B cell (primary cell): ENCODE measurements around the gene ODF4. TPM values are rescaled to one million over a fixed set of nuclear protein-coding genes. Genes with fewer than 3 reads are reported as not detected.

Experiments used
- ATAC-seq: fragments of 200-7000 bp; cut with Tn5 transposase; one replicate; pipeline ENCODE4 v1.10.0; 2021; ENCODE audit warnings: low read depth, mild to moderate bottlenecking, moderate number of reproducible peaks, moderate library complexity
- CTCF ChIA-PET: fragments of 350-600 bp; sonication (Branson Sonifier 250); formaldehyde crosslinking; loops from one replicate; lab custom pipeline; 2021; ENCODE audit warnings: antibody characterized with exemption, inconsistent platforms; lab: Charles Lee
- POLR2A ChIA-PET: fragments of 350-600 bp; sonication (Branson Sonifier 250); formaldehyde crosslinking; loops from one replicate; lab custom pipeline; 2021; ENCODE audit warnings: antibody characterized with exemption; lab: Charles Lee
- DNase-seq: peaks from one replicate; pipeline ENCODE4 v3.0.0; 2013
- H2AFZ ChIP-seq: 2 replicates; pipeline ENCODE4 v1.6.1; 2012; ENCODE audit warnings: mild to moderate bottlenecking, low read depth, low read length; ENCODE audit not compliant: insufficient read depth, poor library complexity, severe bottlenecking
- H3K27ac ChIP-seq, 2 donors: 1 replicate in 1 of 2; 2 replicates in 1 of 2; pipeline ENCODE4 v1.5.1; 2012 to 2013; ENCODE audit warnings: low read length in 2 of 2, mild to moderate bottlenecking in 2 of 2, moderate library complexity in 1 of 2
- H3K27me3 ChIP-seq, 4 experiments: fragments of 200-600 bp in 1 of 4; sonication (generic) in 1 of 4; replicated peaks in 1 of 4; 1 replicate in 2 of 4; 2 replicates in 2 of 4; pipeline versions ENCODE4 v1.6.1 to v1.7.0; 2013 to 2016; ENCODE audit warnings: low read length in 3 of 4, mild to moderate bottlenecking in 2 of 4, mixed read lengths in 1 of 4, moderate library complexity in 1 of 4; ENCODE audit not compliant: insufficient read depth in 4 of 4, control insufficient read depth in 3 of 4; ENCODE audit errors: control extremely low read depth in 1 of 4
- H3K36me3 ChIP-seq, 2 experiments: replicated peaks in 1 of 2; 1 replicate in 1 of 2; 2 replicates in 1 of 2; pipeline versions ENCODE4 v1.6.1 to v1.7.1; 2013; ENCODE audit warnings: low read length in 1 of 2; ENCODE audit not compliant: insufficient read depth in 2 of 2, control insufficient read depth in 1 of 2; ENCODE audit errors: control extremely low read depth in 1 of 2, extremely low read depth in 1 of 2
- H3K4me1 ChIP-seq, 2 donors: fragments of 200-600 bp in 1 of 2; sonication (generic) in 1 of 2; 1 replicate in 1 of 2; 2 replicates in 1 of 2; pipeline versions ENCODE4 v1.5.1 to v1.6.1; 2013 to 2017; ENCODE audit warnings: low read length in 2 of 2; ENCODE audit not compliant: control insufficient read depth in 2 of 2, insufficient read depth in 2 of 2
- H3K4me2 ChIP-seq: replicated peaks from 2 replicates; pipeline ENCODE3; 2012; ENCODE audit warnings: mild to moderate bottlenecking, low read depth, low read length; ENCODE audit not compliant: poor library complexity, severe bottlenecking
- H3K4me3 ChIP-seq, 5 experiments: fragments of 200-600 bp in 1 of 5; sonication (generic) in 1 of 5; 1 replicate in 3 of 5; 2 replicates in 2 of 5; pipeline versions ENCODE4 v1.5.1 to v1.7.0; 2011 to 2016; ENCODE audit warnings: low read length in 4 of 5, mild to moderate bottlenecking in 4 of 5, low read depth in 2 of 5, control low read depth in 1 of 5, moderate library complexity in 1 of 5; ENCODE audit not compliant: insufficient read depth in 1 of 5; ENCODE audit errors: control extremely low read depth in 1 of 5, extremely low read depth in 1 of 5
- H3K79me2 ChIP-seq: fragments of 200-600 bp; sonication (generic); one replicate; pipeline ENCODE4 v1.6.0; 2016; ENCODE audit warnings: low read length; ENCODE audit not compliant: control insufficient read depth, insufficient read depth
- H3K9ac ChIP-seq: fragments of 200-600 bp; sonication (generic); 2 replicates; pipeline ENCODE4 v1.6.1; 2017; ENCODE audit warnings: mild to moderate bottlenecking, low read length, moderate library complexity
- H3K9me3 ChIP-seq, 3 donors: one replicate each; pipeline versions ENCODE4 v1.6.1 to v1.7.1; 2013; ENCODE audit warnings: low read length in 2 of 3; ENCODE audit not compliant: control insufficient read depth in 2 of 3, insufficient read depth in 1 of 3; ENCODE audit errors: control extremely low read depth in 1 of 3
- H4K20me1 ChIP-seq: 2 replicates; pipeline ENCODE4 v1.6.0; 2012; ENCODE audit warnings: mild to moderate bottlenecking, low read length; ENCODE audit not compliant: insufficient read depth, control insufficient read depth, poor library complexity, severe bottlenecking
- H3K27ac Mint-ChIP-seq: one replicate; pipeline ENCODE4 v1.8.0; 2021; ENCODE audit warnings: mixed read lengths
- H3K27me3 Mint-ChIP-seq: one replicate; pipeline ENCODE4 v1.8.0; 2021; ENCODE audit warnings: mixed read lengths
- H3K4me1 Mint-ChIP-seq: one replicate; pipeline ENCODE4 v1.8.0; 2021; ENCODE audit warnings: mixed read lengths
- H3K4me3 Mint-ChIP-seq: one replicate; pipeline ENCODE4 v1.8.0; 2021; ENCODE audit warnings: mixed read lengths
- H3K9me3 Mint-ChIP-seq: one replicate; pipeline ENCODE4 v1.8.0; 2022; ENCODE audit warnings: mixed read lengths; ENCODE audit not compliant: insufficient read depth
- EZH2 ChIP-seq: IDR thresholded peaks from 2 replicates; pipeline ENCODE4 v1.6.1; 2012; ENCODE audit warnings: borderline replicate concordance, low read depth, mild to moderate bottlenecking, moderate library complexity, low read length; ENCODE audit not compliant: insufficient read depth, poor library complexity, severe bottlenecking
- WGBS: methylation state at CpG from one replicate; pipeline ENCODE4 v1.1.5; 2013; ENCODE audit warnings: missing lambda C conversion rate; ENCODE audit not compliant: insufficient coverage; 5-methylcytosine and 5-hydroxymethylcytosine counted together
- intact Hi-C: fragments of 100-400 bp; cut with micrococcal nuclease; formaldehyde crosslinking; loops from one replicate; pipeline ENCODE4 v1.10.0; 2022
- polyA plus RNA-seq: library from polyadenylated mRNA; depleted of rRNA; stranded (reverse); fragments of >200 nt; gene quantifications from 2 replicates; pipeline ENCODE4 v1.2.3, GENCODE V29; 2012
- total RNA-seq, 2 donors: library from RNA; stranded (reverse); fragments of 120-200 nt in 1 of 2; gene quantifications; 1 replicate in 1 of 2; 2 replicates in 1 of 2; pipeline versions ENCODE4 v1.2.3 to v1.2.4, GENCODE V29; 2013 to 2022
- TF ChIP-seq, protein P1 (sequence below): fragments of 200-600 bp; IDR thresholded peaks from one replicate; pipeline ENCODE4 v1.8.0; 2022; ENCODE audit warnings: antibody characterized with exemption, mild to moderate bottlenecking

The ODF4 gene
- total and polyA plus RNA-seq, 2 donors (not counting 1 experiment from before 2014, with no cell fraction given): not detected

- H3K27me3 ChIP-seq: peaks cover 0 to 2% (median 0%) of the 10 kb centered on the region in 4 experiments
- no peak overlapping the region for H3K27ac Mint-ChIP-seq
- no peak overlapping the region for H3K4me3 ChIP-seq
- H4K20me1 ChIP-seq: no peaks in the 10 kb centered on the region
- H3K9ac ChIP-seq: peak overlapping the region; percentile 47
- DNase-seq (peak; percentile 33), ATAC-seq (no peak)
- intact Hi-C loops: no loop called here
- peak overlapping the region; percentile 8 for H3K4me3 Mint-ChIP-seq
- peaks cover 14% of the 10 kb centered on the region for H3K27me3 Mint-ChIP-seq
- peak overlapping the region; percentile 52 for H2AFZ ChIP-seq
- no peaks in the 10 kb centered on the region for H3K9me3 ChIP-seq
- H3K36me3 ChIP-seq: no peaks in the 10 kb centered on the region
- ChIA-PET CTCF (interaction anchor here (1.0 kb wide), 1 partner anchor 12 kb away, joined by 5 read pairs; no protein-coding TSS in a partner anchor), POLR2A (no interaction called here)
- no peak for TF ChIP-seq EZH2
- TF ChIP-seq, protein P1, sequence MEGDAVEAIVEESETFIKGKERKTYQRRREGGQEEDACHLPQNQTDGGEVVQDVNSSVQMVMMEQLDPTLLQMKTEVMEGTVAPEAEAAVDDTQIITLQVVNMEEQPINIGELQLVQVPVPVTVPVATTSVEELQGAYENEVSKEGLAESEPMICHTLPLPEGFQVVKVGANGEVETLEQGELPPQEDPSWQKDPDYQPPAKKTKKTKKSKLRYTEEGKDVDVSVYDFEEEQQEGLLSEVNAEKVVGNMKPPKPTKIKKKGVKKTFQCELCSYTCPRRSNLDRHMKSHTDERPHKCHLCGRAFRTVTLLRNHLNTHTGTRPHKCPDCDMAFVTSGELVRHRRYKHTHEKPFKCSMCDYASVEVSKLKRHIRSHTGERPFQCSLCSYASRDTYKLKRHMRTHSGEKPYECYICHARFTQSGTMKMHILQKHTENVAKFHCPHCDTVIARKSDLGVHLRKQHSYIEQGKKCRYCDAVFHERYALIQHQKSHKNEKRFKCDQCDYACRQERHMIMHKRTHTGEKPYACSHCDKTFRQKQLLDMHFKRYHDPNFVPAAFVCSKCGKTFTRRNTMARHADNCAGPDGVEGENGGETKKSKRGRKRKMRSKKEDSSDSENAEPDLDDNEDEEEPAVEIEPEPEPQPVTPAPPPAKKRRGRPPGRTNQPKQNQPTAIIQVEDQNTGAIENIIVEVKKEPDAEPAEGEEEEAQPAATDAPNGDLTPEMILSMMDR: no peak
- H3K27ac ChIP-seq: no peak overlapping the region
- WGBS: 7% methylated on average over 7 of the region's 11 CpGs
- no peaks in the 10 kb centered on the region for H3K79me2 ChIP-seq
- peak overlapping the region; percentile 55 for H3K4me2 ChIP-seq
- no peaks in the 10 kb centered on the region for H3K9me3 Mint-ChIP-seq
- peaks cover 11% of the 10 kb centered on the region for H3K4me1 Mint-ChIP-seq
- H3K4me1 ChIP-seq: peaks cover 7% of the 10 kb centered on the region in 2 donors
Measured at GRCh38 chr17:8337802-8338752, 1.6 kb upstream of the ODF4 start.

DNA sequence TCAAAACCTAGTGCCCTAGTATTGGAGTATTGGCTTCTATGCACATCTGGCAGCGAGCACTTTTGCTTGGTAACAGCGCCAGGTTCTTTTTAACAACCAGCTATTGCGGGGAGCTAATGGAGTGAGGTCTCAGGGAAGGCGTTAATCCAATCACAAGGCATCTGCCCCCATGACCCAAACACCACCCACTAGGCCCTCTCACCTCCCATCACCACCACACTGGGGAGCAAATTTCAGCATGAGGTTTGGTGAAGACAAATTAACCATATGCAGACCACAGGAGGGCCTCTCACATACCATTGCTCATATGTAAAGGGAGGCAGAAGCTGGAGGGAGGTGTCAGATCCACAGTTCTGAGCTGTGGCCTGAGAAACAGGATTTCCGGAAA, 893 bp upstream of the ODF4 start:
- ATAC-seq (no peak), DNase-seq (no peak)
- Mint-ChIP-seq H3K4me1 (peaks cover 11% of the 10 kb centered on the region), H3K27me3 (peaks cover 10% of the 10 kb centered on the region), H3K9me3 (no peaks in the 10 kb centered on the region), H3K4me3 (no peak overlapping the region), H3K27ac (no peak overlapping the region)
- intact Hi-C loops: no loop called here
- no peak for TF ChIP-seq EZH2
- TF ChIP-seq, protein P1: no peak
- peak overlapping the region; percentile 47 for H3K9ac ChIP-seq
- H3K4me3 ChIP-seq: no peak overlapping the region
- H3K79me2 ChIP-seq: no peaks in the 10 kb centered on the region
- no peaks in the 10 kb centered on the region for H3K36me3 ChIP-seq
- no peaks in the 10 kb centered on the region for H4K20me1 ChIP-seq
- no peaks in the 10 kb centered on the region for H3K9me3 ChIP-seq
- H2AFZ ChIP-seq: peak overlapping the region; percentile 52
- no peak overlapping the region for H3K27ac ChIP-seq
- WGBS: 88% methylated on average over 1 of the region's 5 CpGs
- H3K4me1 ChIP-seq: peaks cover 7% of the 10 kb centered on the region in 2 donors
- ChIA-PET POLR2A (no interaction called here), CTCF (interaction anchor here (1.0 kb wide), 1 partner anchor 13 kb away, joined by 5 read pairs; no protein-coding TSS in a partner anchor)
- no peaks in the 10 kb centered on the region for H3K27me3 ChIP-seq
- no peak overlapping the region for H3K4me2 ChIP-seq
